ELR (cell line): ENCODE data around the gene TASP1.

Experiments used
- DNase-seq: peaks from one replicate; pipeline ENCODE4 v3.0.0-alpha.2; 2015; ENCODE audit warnings: low read depth

Gene TASP1

GRCh38 chr20:13571662-13572061 is 67.1 kb downstream of the TASP1 start:
- DNase-seq = no peak

GRCh38 chr20:13567663-13568062 is 71.1 kb downstream of the TASP1 start:
- no peak for DNase-seq

- no peak for DNase-seq
Observed at GRCh38 chr20:13563854-13564253, 74.9 kb downstream of the TASP1 start.

GRCh38 chr20:13554706-13555105 is 84.0 kb downstream of the TASP1 start:
- peak; percentile 54 for DNase-seq

GRCh38 chr20:13554076-13554475 is 84.7 kb downstream of the TASP1 start:
- no peak for DNase-seq

GRCh38 chr20:13552061-13552460 is 86.7 kb downstream of the TASP1 start:
- peak; percentile 69 for DNase-seq

- DNase-seq = no peak
Observed at GRCh38 chr20:13549451-13549850, 89.3 kb downstream of the TASP1 start.

GRCh38 chr20:13546497-13547131 is 92.1 kb downstream of the TASP1 start:
- DNase-seq = peak; percentile 79

GRCh38 chr20:13545790-13546189 is 92.9 kb downstream of the TASP1 start:
- no peak for DNase-seq

GRCh38 chr20:13543783-13544182 is 94.9 kb downstream of the TASP1 start:
- DNase-seq = no peak

GRCh38 chr20:13535627-13536026 is 103.1 kb downstream of the TASP1 start:
- DNase-seq = no peak

GRCh38 chr20:13533946-13534345 is 104.8 kb downstream of the TASP1 start:
- peak; percentile 42 for DNase-seq

- no peak for DNase-seq
Observed at GRCh38 chr20:13530146-13530545, 108.6 kb downstream of the TASP1 start.

- no peak for DNase-seq
Observed at GRCh38 chr20:13526551-13526950, 112.2 kb downstream of the TASP1 start.

- peak; percentile 95 for DNase-seq
Observed at GRCh38 chr20:13525225-13525940, 113.3 kb downstream of the TASP1 start.

GRCh38 chr20:13524339-13524738 is 114.4 kb downstream of the TASP1 start:
- DNase-seq = no peak

GRCh38 chr20:13517831-13518230 is 120.9 kb downstream of the TASP1 start:
- no peak for DNase-seq

GRCh38 chr20:13515796-13516558 is 122.8 kb downstream of the TASP1 start:
- DNase-seq = no peak

- DNase-seq = no peak
Observed at GRCh38 chr20:13515291-13515690, 123.4 kb downstream of the TASP1 start.

GRCh38 chr20:13510837-13511488 is 127.8 kb downstream of the TASP1 start:
- DNase-seq = no peak

- DNase-seq = no peak
Observed at GRCh38 chr20:13507646-13508045, 131.1 kb downstream of the TASP1 start.

- DNase-seq = no peak
Observed at GRCh38 chr20:13501500-13501899, 137.2 kb downstream of the TASP1 start.

GRCh38 chr20:13494019-13494418 is 144.7 kb downstream of the TASP1 start:
- peak; percentile 36 for DNase-seq
